ENCODE results near the gene NDUFB8. TPM values are rescaled to one million over a fixed set of nuclear protein-coding genes. Genes with fewer than 3 reads are reported as not detected.

Gene NDUFB8
- total and polyA plus RNA-seq, 2 donors (not counting 1 experiment from before 2014, with no cell fraction given) = 131 to 174 TPM

DNA sequence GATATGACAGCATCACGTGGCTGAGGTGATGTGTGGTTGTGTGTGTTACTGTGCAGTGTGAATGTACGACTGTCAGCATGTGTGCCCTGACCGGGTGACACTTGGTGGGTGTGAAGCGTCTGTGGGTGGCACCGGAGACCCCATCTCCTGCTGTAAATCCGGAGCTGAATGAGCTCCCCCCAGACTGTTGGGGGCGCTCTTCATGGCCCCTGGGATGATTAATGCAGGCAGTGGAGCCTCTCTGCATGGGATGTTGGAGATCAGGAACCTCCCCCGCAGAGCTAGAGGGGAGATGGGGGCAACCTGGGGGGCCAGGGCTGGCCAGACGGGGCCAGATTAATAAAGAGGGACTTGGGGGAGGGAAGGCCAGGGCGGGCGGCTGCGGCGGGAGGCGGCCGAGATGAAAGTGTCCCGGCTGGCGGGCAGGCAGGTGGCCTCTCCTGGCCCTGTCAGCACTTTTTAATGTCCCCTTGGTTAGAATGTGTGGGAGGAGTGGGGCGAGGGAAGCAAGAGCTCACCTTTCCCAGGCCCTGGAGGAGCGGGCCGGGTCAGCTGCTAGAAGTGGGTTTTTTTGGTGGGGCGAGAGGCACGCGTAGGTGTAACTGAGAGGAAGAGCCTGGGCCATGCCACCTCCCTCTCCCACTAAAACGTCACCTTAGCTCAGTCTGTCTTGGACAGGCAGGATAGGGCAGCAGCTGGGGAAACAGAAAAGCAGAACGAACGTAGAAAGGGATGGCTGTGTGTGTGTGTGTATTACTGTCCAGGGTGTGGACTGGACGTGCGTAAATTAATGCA, 40.2 kb upstream of the NDUFB8 start:
- ATAC-seq (ENCODE audit: low read depth) (no peak), DNase-seq (no peak)
- peak overlapping the region; percentile 33 for H3K4me2 ChIP-seq (replicated peaks; ENCODE audit: low read depth, low read length, poor library complexity, severe bottlenecking)
- ChIA-PET POLR2A (no interaction called here), CTCF (no interaction called here)
- no peak overlapping the region for H3K9ac ChIP-seq (ENCODE audit: low read length)
- H3K27me3 ChIP-seq (replicated peaks in 1 of 4; ENCODE audit: control extremely low read depth in 1 of 4, control insufficient read depth in 3 of 4, insufficient read depth in 4 of 4, low read length in 3 of 4) = peaks cover 0 to 53% (median 28%) of the 10 kb centered on the region in 4 experiments
- no peaks in the 10 kb centered on the region for H3K4me1 Mint-ChIP-seq
- H4K20me1 ChIP-seq (ENCODE audit: control insufficient read depth, insufficient read depth, low read length, poor library complexity, severe bottlenecking) = no peaks in the 10 kb centered on the region
- peaks cover 43% of the 10 kb centered on the region for H3K27me3 Mint-ChIP-seq
- H2AFZ ChIP-seq (ENCODE audit: insufficient read depth, low read depth, low read length, poor library complexity, severe bottlenecking) = no peak overlapping the region
- TF ChIP-seq EZH2 (IDR thresholded peaks at IDR 0.05; ENCODE audit: borderline replicate concordance, insufficient read depth, low read depth, low read length, poor library complexity, severe bottlenecking) = no peak
- TF ChIP-seq, protein P1, sequence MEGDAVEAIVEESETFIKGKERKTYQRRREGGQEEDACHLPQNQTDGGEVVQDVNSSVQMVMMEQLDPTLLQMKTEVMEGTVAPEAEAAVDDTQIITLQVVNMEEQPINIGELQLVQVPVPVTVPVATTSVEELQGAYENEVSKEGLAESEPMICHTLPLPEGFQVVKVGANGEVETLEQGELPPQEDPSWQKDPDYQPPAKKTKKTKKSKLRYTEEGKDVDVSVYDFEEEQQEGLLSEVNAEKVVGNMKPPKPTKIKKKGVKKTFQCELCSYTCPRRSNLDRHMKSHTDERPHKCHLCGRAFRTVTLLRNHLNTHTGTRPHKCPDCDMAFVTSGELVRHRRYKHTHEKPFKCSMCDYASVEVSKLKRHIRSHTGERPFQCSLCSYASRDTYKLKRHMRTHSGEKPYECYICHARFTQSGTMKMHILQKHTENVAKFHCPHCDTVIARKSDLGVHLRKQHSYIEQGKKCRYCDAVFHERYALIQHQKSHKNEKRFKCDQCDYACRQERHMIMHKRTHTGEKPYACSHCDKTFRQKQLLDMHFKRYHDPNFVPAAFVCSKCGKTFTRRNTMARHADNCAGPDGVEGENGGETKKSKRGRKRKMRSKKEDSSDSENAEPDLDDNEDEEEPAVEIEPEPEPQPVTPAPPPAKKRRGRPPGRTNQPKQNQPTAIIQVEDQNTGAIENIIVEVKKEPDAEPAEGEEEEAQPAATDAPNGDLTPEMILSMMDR (IDR thresholded peaks at IDR 0.05) = no peak
- 33% methylated on average over 22 of the region's 28 CpGs for WGBS (ENCODE audit: insufficient coverage)
- H3K9me3 ChIP-seq (ENCODE audit: control extremely low read depth in 1 of 3, control insufficient read depth in 2 of 3, insufficient read depth in 1 of 3, low read length in 2 of 3) = peaks cover 0 to 3% (median 0%) of the 10 kb centered on the region in 3 donors
- no peak overlapping the region for H3K4me3 Mint-ChIP-seq
- H3K4me3 ChIP-seq (ENCODE audit: control extremely low read depth in 1 of 5, extremely low read depth in 1 of 5, insufficient read depth in 1 of 5, low read depth in 2 of 5, low read length in 4 of 5) = no peak overlapping the region
- no peaks in the 10 kb centered on the region for H3K9me3 Mint-ChIP-seq (ENCODE audit: insufficient read depth)
- intact Hi-C loops (cut with micrococcal nuclease) = no loop called here
- H3K36me3 ChIP-seq (replicated peaks in 1 of 2; ENCODE audit: control extremely low read depth in 1 of 2, control insufficient read depth in 1 of 2, extremely low read depth in 1 of 2, insufficient read depth in 2 of 2, low read length in 1 of 2) = no peaks in the 10 kb centered on the region
- H3K27ac Mint-ChIP-seq = no peak overlapping the region
- H3K4me1 ChIP-seq (ENCODE audit: control insufficient read depth in 2 of 2, insufficient read depth in 2 of 2, low read length in 2 of 2) = no peaks in the 10 kb centered on the region
- no peaks in the 10 kb centered on the region for H3K79me2 ChIP-seq (ENCODE audit: control insufficient read depth, insufficient read depth, low read length)
- no peak overlapping the region for H3K27ac ChIP-seq (ENCODE audit: low read length in 2 of 2)

DNA sequence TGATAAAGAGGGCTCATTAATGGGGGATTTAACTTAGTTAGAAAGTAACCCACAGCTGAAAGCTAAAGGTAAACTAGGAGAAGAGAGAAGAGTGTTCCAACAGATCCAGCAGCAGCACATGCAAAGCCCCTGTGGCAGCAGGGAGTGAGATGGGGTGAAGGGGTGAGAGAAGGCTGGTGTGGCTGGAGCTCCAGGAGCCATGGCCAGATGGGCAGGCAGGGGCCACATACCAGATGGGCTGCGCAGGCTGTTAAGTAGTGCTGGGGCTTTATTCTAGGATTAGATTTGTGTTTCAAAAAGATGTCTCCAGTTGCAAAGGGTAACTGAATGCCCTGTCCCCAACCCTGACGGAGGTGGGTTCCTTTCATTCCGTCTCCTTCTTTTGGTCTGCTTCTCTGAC, 39.2 kb upstream of the NDUFB8 start:
- no peak overlapping the region for H3K27ac ChIP-seq (ENCODE audit: low read length in 2 of 2)
- H3K4me3 ChIP-seq (ENCODE audit: control extremely low read depth in 1 of 5, extremely low read depth in 1 of 5, insufficient read depth in 1 of 5, low read depth in 2 of 5, low read length in 4 of 5) = no peak overlapping the region
- POLR2A ChIA-PET = no interaction called here
- 96% methylated on average over 3 of the region's 3 CpGs for WGBS (ENCODE audit: insufficient coverage)
- no peak overlapping the region for H3K9ac ChIP-seq (ENCODE audit: low read length)
- H3K36me3 ChIP-seq (replicated peaks in 1 of 2; ENCODE audit: control extremely low read depth in 1 of 2, control insufficient read depth in 1 of 2, extremely low read depth in 1 of 2, insufficient read depth in 2 of 2, low read length in 1 of 2) = no peaks in the 10 kb centered on the region
- H3K4me2 ChIP-seq (replicated peaks; ENCODE audit: low read depth, low read length, poor library complexity, severe bottlenecking) = no peak overlapping the region
- H4K20me1 ChIP-seq (ENCODE audit: control insufficient read depth, insufficient read depth, low read length, poor library complexity, severe bottlenecking) = no peaks in the 10 kb centered on the region
- no peaks in the 10 kb centered on the region for H3K9me3 Mint-ChIP-seq (ENCODE audit: insufficient read depth)
- CTCF ChIA-PET = no interaction called here
- H2AFZ ChIP-seq (ENCODE audit: insufficient read depth, low read depth, low read length, poor library complexity, severe bottlenecking) = no peak overlapping the region
- intact Hi-C loops (cut with micrococcal nuclease) = no loop called here
- H3K27me3 ChIP-seq (replicated peaks in 1 of 4; ENCODE audit: control extremely low read depth in 1 of 4, control insufficient read depth in 3 of 4, insufficient read depth in 4 of 4, low read length in 3 of 4) = peaks cover 0 to 58% (median 27%) of the 10 kb centered on the region in 4 experiments
- TF ChIP-seq, protein P1 (IDR thresholded peaks at IDR 0.05) = no peak
- no peak for TF ChIP-seq EZH2 (IDR thresholded peaks at IDR 0.05; ENCODE audit: borderline replicate concordance, insufficient read depth, low read depth, low read length, poor library complexity, severe bottlenecking)
- H3K79me2 ChIP-seq (ENCODE audit: control insufficient read depth, insufficient read depth, low read length) = no peaks in the 10 kb centered on the region
- DNase-seq (no peak), ATAC-seq (ENCODE audit: low read depth) (no peak)
- no peak overlapping the region for H3K4me3 Mint-ChIP-seq
- no peaks in the 10 kb centered on the region for H3K4me1 ChIP-seq (ENCODE audit: control insufficient read depth in 2 of 2, insufficient read depth in 2 of 2, low read length in 2 of 2)
- H3K27ac Mint-ChIP-seq = no peak overlapping the region
- peaks cover 48% of the 10 kb centered on the region for H3K27me3 Mint-ChIP-seq
- no peaks in the 10 kb centered on the region for H3K4me1 Mint-ChIP-seq
- peaks cover 0 to 3% (median 0%) of the 10 kb centered on the region in 3 donors for H3K9me3 ChIP-seq (ENCODE audit: control extremely low read depth in 1 of 3, control insufficient read depth in 2 of 3, insufficient read depth in 1 of 3, low read length in 2 of 3)
